ENCODE measurements around the gene DCP1A. TPM values are rescaled to one million over a fixed set of nuclear protein-coding genes. Genes with fewer than 3 reads are reported as not detected.
"Not testable (repeated sequence)": the region's sequence is repeated elsewhere in the genome, so short reads cannot be mapped to it uniquely, and the experiment has no call there.

DCP1A gene
- total RNA-seq, 2 experiments from 2014 or later: 21.8 to 23.2 TPM

GRCh38 chr3:53269888-53270880, 77.2 kb downstream of the DCP1A start:
- H3K9me3 ChIP-seq (ENCODE audit: low read length): no peaks in the 10 kb centered on the region
- no peaks in the 10 kb centered on the region for H3K9me2 ChIP-seq (ENCODE audit: insufficient read depth, low read length)
- POLR2A ChIA-PET: interaction anchor here (0.6 to 0.7 kb wide), 3 partner anchors 14 to 24 kb away, joined by 3 to 9 read pairs (median 5); no protein-coding TSS in a partner anchor
- peaks cover 21% of the 10 kb centered on the region for H3K4me1 ChIP-seq (ENCODE audit: insufficient read depth, low read length, poor library complexity, severe bottlenecking)
- peak overlapping the region; percentile 24; the same call in 1 of the 2 replicates for H3K4me2 ChIP-seq (ENCODE audit: low read length)
- CTCF ChIA-PET (ENCODE audit: unreplicated experiment): no interaction called here
- no peak for TF ChIP-seq CTCF (conservative IDR thresholded peaks at IDR 0.05; ENCODE audit: low read length)
- TF ChIP-seq EZH2phosphoT487 (IDR thresholded peaks at IDR 0.05; ENCODE audit: borderline replicate concordance, low read depth, low read length): no peak
- no peaks in the 10 kb centered on the region for H3K79me2 ChIP-seq (ENCODE audit: insufficient read depth, low read depth, low read length)
- intact Hi-C loops (cut with micrococcal nuclease; ENCODE audit: unreplicated experiment): no loop called here
- peak overlapping the region; percentile 73 for H2AFZ ChIP-seq (ENCODE audit: low read length)
- no peak overlapping the region for H3K4me3 ChIP-seq (ENCODE audit: low read depth, low read length, poor library complexity, severe bottlenecking)
- H3K36me3 ChIP-seq (ENCODE audit: insufficient read depth, low read length): no peaks in the 10 kb centered on the region
- H4K20me1 ChIP-seq (ENCODE audit: insufficient read depth, low read length): no peaks in the 10 kb centered on the region
- DNase-seq (ENCODE audit: low spot score): no peak
- no TSS peak for BruUV-seq (replicated peaks)
- H3K27ac ChIP-seq (ENCODE audit: low read depth, low read length, poor library complexity, severe bottlenecking): no peak overlapping the region

DNA sequence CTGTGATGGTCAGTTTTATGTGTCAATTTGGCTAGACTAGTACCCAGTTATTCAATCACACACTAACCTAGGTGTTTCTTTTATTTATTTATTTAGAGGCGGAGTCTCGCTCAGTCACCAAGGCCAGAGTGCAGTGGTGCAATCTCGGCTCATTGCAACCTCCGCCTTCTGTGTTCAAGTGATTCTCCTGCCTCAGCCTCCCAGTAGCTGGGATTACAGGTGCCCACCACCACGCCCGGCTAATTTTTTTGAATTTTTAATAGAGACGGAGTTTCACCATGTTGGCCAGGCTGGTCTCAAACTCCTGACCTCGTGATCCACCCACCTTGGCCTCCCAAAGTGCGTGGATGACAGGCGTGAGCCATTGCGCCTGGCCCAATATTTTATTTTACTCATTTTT, 78.2 kb downstream of the DCP1A start:
- BruUV-seq (replicated peaks); H3K4me3 ChIP-seq (ENCODE audit: low read depth, low read length, poor library complexity, severe bottlenecking); H3K27ac ChIP-seq (ENCODE audit: low read depth, low read length, poor library complexity, severe bottlenecking); CTCF ChIA-PET (ENCODE audit: unreplicated experiment); H4K20me1 ChIP-seq (ENCODE audit: insufficient read depth, low read length); H3K9me3 ChIP-seq (ENCODE audit: low read length); DNase-seq (ENCODE audit: low spot score); H3K4me2 ChIP-seq (ENCODE audit: low read length); H2AFZ ChIP-seq (ENCODE audit: low read length); H3K9me2 ChIP-seq (ENCODE audit: insufficient read depth, low read length); intact Hi-C loops (cut with micrococcal nuclease; ENCODE audit: unreplicated experiment); H3K36me3 ChIP-seq (ENCODE audit: insufficient read depth, low read length); H3K79me2 ChIP-seq (ENCODE audit: insufficient read depth, low read depth, low read length): not testable (repeated sequence)
- POLR2A ChIA-PET: interaction anchor here (0.7 kb wide), 2 partner anchors 18 to 40 kb away, joined by 3 to 5 read pairs; no protein-coding TSS in a partner anchor
- H3K4me1 ChIP-seq (ENCODE audit: insufficient read depth, low read length, poor library complexity, severe bottlenecking): peaks cover 17% of the 10 kb centered on the region

GRCh38 chr3:53267766-53268165, 79.6 kb downstream of the DCP1A start:
- POLR2A ChIA-PET: no interaction called here

More at GRCh38 chr3:53267766-53268165, 79.6 kb downstream of the DCP1A start:
- Histone ChIP-seq H3K9me2 (ENCODE audit: insufficient read depth, low read length) (no peaks in the 10 kb centered on the region), H3K4me3 (ENCODE audit: low read depth, low read length, poor library complexity, severe bottlenecking) (no peak overlapping the region), H4K20me1 (ENCODE audit: insufficient read depth, low read length) (no peaks in the 10 kb centered on the region), H3K79me2 (ENCODE audit: insufficient read depth, low read depth, low read length) (no peaks in the 10 kb centered on the region), H3K4me1 (ENCODE audit: insufficient read depth, low read length, poor library complexity, severe bottlenecking) (peaks cover 12% of the 10 kb centered on the region), H3K4me2 (ENCODE audit: low read length) (no peak overlapping the region), H3K27ac (ENCODE audit: low read depth, low read length, poor library complexity, severe bottlenecking) (no peak overlapping the region), H2AFZ (ENCODE audit: low read length) (no peak overlapping the region), H3K36me3 (ENCODE audit: insufficient read depth, low read length) (no peaks in the 10 kb centered on the region), H3K9me3 (ENCODE audit: low read length) (no peaks in the 10 kb centered on the region)
- CTCF ChIA-PET (ENCODE audit: unreplicated experiment): no interaction called here
- no peak for TF ChIP-seq EZH2phosphoT487 (IDR thresholded peaks at IDR 0.05; ENCODE audit: borderline replicate concordance, low read depth, low read length)
- no peak for TF ChIP-seq CTCF (conservative IDR thresholded peaks at IDR 0.05; ENCODE audit: low read length)
- no peak for DNase-seq (ENCODE audit: low spot score)
- intact Hi-C loops (cut with micrococcal nuclease; ENCODE audit: unreplicated experiment): no loop called here
- no TSS peak for BruUV-seq (replicated peaks)

Data from OCI-LY7 (cell line).